Panc1 (cell line): ENCODE data around the gene COL4A4. TPM values are rescaled to one million over a fixed set of nuclear protein-coding genes. Genes with fewer than 3 reads are reported as not detected.

Source experiments
- total RNA-seq: library from RNA; stranded (reverse); gene quantifications from one replicate; pipeline ENCODE4 v1.2.1, GENCODE V29; 2021; ENCODE audit not compliant: unreplicated experiment

The COL4A4 gene
- total RNA-seq, 1 experiment from 2014 or later: 0.13 TPM

Other genes starting within 250 kb of the COL4A4 start
- 0.18 TPM for gene COL4A3, start 419 bp upstream of the COL4A4 start, total RNA-seq
- gene MFF, start 161.0 kb upstream of the COL4A4 start, total RNA-seq: 60.6 TPM
- gene TM4SF20, start 215.1 kb upstream of the COL4A4 start, total RNA-seq: not detected
- not detected for gene SCYGR1, start 223.7 kb upstream of the COL4A4 start, total RNA-seq